GM12878 (cell line): Measurements from ENCODE around the gene HMGN5. TPM values are rescaled to one million over a fixed set of nuclear protein-coding genes. Genes with fewer than 3 reads are reported as not detected.

Experiments
- ATAC-seq: fragments of 200-7000 bp; cut with Tn5 transposase; 3 replicates; pipeline ENCODE4 v1.9.1; 2020; ENCODE audit warnings: mild to moderate bottlenecking, moderate library complexity
- BruUV-seq: library from RNA; stranded (reverse); fragments of 400-500 nt; replicated peaks from 2 replicates; lab custom pipeline; 2021; lab: Mats Ljungman, UMichigan
- CTCF ChIA-PET: fragments of 300-600 bp; sonication (Branson Sonifier 250); formaldehyde crosslinking; extraction: SDS; loops from one replicate; lab custom pipeline; 2021; ENCODE audit warnings: inconsistent platforms; lab: Yijun Ruan, JAX
- POLR2A ChIA-PET: fragments of 350-600 bp; formaldehyde crosslinking; extraction: SDS; loops from one replicate; lab custom pipeline; 2021; ENCODE audit warnings: inconsistent platforms; lab: Charles Lee
- RAD21 ChIA-PET: fragments of 300-600 bp; sonication (Branson Sonifier 250); formaldehyde crosslinking; loops from one replicate; lab custom pipeline; 2023; ENCODE audit warnings: antibody characterized with exemption; ENCODE audit not compliant: unreplicated experiment; lab: Charles Lee
- SMC1A ChIA-PET: fragments of 300-600 bp; sonication (Branson Sonifier 250); formaldehyde crosslinking; loops from one replicate; lab custom pipeline; 2023; ENCODE audit not compliant: unreplicated experiment, uncharacterized antibody; lab: Charles Lee
- DNase-seq: peaks from one replicate; pipeline ENCODE4 v3.0.0-alpha.2; 2011; ENCODE audit warnings: low read depth, low spot score
- FAIRE-seq: peaks from 3 replicates; lab custom pipeline; 2011; peaks lifted over from hg19 to GRCh38; lab: Jason Lieb, UNC
- H2AFZ ChIP-seq: 2 replicates; pipeline ENCODE4 v1.6.0; 2011; ENCODE audit warnings: low read depth, low read length, control low read depth; ENCODE audit not compliant: control insufficient read depth
- H3K27ac ChIP-seq: 2 replicates; pipeline ENCODE4 v1.5.1; 2011; ENCODE audit warnings: control low read depth; ENCODE audit not compliant: control insufficient read depth, insufficient read depth
- H3K27me3 ChIP-seq, 2 experiments: replicated peaks in 1 of 2; 2 replicates each; pipeline versions ENCODE4 v1.6.0 to v1.6.1; 2011; ENCODE audit warnings: low read length in 1 of 2; ENCODE audit not compliant: control insufficient read depth in 2 of 2, insufficient read depth in 2 of 2
- H3K36me3 ChIP-seq, 2 experiments: 2 replicates each; pipeline ENCODE4 v1.5.1; 2011; ENCODE audit warnings: low read length in 1 of 2; ENCODE audit not compliant: control insufficient read depth in 2 of 2, insufficient read depth in 2 of 2
- H3K4me1 ChIP-seq: 2 replicates; pipeline ENCODE4 v1.6.1; 2011; ENCODE audit warnings: mild to moderate bottlenecking, low read length, moderate library complexity, mixed read lengths; ENCODE audit not compliant: control insufficient read depth, insufficient read depth
- H3K4me2 ChIP-seq: 2 replicates; pipeline ENCODE4 v1.6.0; 2011; ENCODE audit warnings: control low read depth; ENCODE audit not compliant: control insufficient read depth, insufficient read depth
- H3K4me3 ChIP-seq: fragments of 200-600 bp; sonication (generic); 2 replicates; pipeline ENCODE4 v1.5.1; 2016
- H3K79me2 ChIP-seq: 2 replicates; pipeline ENCODE4 v1.6.0; 2011; ENCODE audit warnings: low read length; ENCODE audit not compliant: control insufficient read depth, insufficient read depth
- H3K9ac ChIP-seq: 2 replicates; pipeline ENCODE4 v1.8.0; 2011; ENCODE audit warnings: low read length, control low read depth, mixed read lengths; ENCODE audit not compliant: control insufficient read depth, insufficient read depth
- H3K9me3 ChIP-seq: replicated peaks from 3 replicates; pipeline ENCODE4 v1.5.1; 2011; ENCODE audit warnings: mild to moderate bottlenecking, low read length; ENCODE audit not compliant: control insufficient read depth, insufficient read depth
- H4K20me1 ChIP-seq: 2 replicates; pipeline ENCODE4 v1.6.0; 2011; ENCODE audit not compliant: control insufficient read depth, insufficient read depth
- BRCA1 ChIP-seq: IDR thresholded peaks from 2 replicates; pipeline ENCODE4 v1.6.1; 2011; ENCODE audit warnings: low read depth, low read length, improper control_type of control experiment
- CBX5 ChIP-seq: sonication (generic); IDR thresholded peaks from 2 replicates; pipeline ENCODE4 v1.6.1; 2016; ENCODE audit warnings: low read depth, moderate library complexity, mild to moderate bottlenecking, inconsistent platforms
- CHD1 ChIP-seq: IDR thresholded peaks from 2 replicates; pipeline ENCODE4 v1.6.1; 2012; ENCODE audit warnings: low read depth, low read length, improper control_type of control experiment
- E4F1 ChIP-seq: fragments of 450-650 bp; IDR thresholded peaks from 2 replicates; pipeline ENCODE4 v1.6.1; 2018; ENCODE audit warnings: borderline replicate concordance, mild to moderate bottlenecking; ENCODE audit not compliant: partially characterized antibody
- MAX ChIP-seq: IDR thresholded peaks from 2 replicates; pipeline ENCODE4 v1.6.1; 2012; ENCODE audit warnings: low read depth, low read length, improper control_type of control experiment
- NFIC ChIP-seq: IDR thresholded peaks from 2 replicates; pipeline ENCODE4 v1.6.1; 2012; ENCODE audit warnings: low read depth, mild to moderate bottlenecking, inconsistent platforms, low read length, moderate library complexity
- NR2F1 ChIP-seq: fragments of 450-650 bp; conservative IDR thresholded peaks from 2 replicates; pipeline ENCODE4 v1.6.1; 2017; ENCODE audit warnings: mild to moderate bottlenecking
- PAX5 ChIP-seq: IDR thresholded peaks from 2 replicates; pipeline ENCODE4 v1.6.1; 2011; ENCODE audit warnings: low read depth, low read length, borderline replicate concordance
- PKNOX1 ChIP-seq: fragments of 450-650 bp; IDR thresholded peaks from 2 replicates; pipeline ENCODE4 v1.6.1; 2016; ENCODE audit warnings: mild to moderate bottlenecking
- POLR2AphosphoS2 ChIP-seq: IDR thresholded peaks from 2 replicates; pipeline ENCODE4 v1.6.1; 2011; ENCODE audit warnings: low read depth, mild to moderate bottlenecking, low read length, improper control_type of control experiment, moderate library complexity
- POU2F2 ChIP-seq: IDR thresholded peaks from 3 replicates; pipeline ENCODE4 v1.6.1; 2011; ENCODE audit warnings: low read depth, mild to moderate bottlenecking, low read length, borderline replicate concordance
- SREBF1 ChIP-seq: IDR thresholded peaks from 2 replicates; pipeline ENCODE4 v1.6.1; 2012; ENCODE audit warnings: mild to moderate bottlenecking, low read length
- STAT1 ChIP-seq: fragments of 450-650 bp; conservative IDR thresholded peaks from 2 replicates; pipeline ENCODE4 v1.6.1; 2014; ENCODE audit warnings: antibody characterized with exemption, mild to moderate bottlenecking
- WRNIP1 ChIP-seq: IDR thresholded peaks from 2 replicates; pipeline ENCODE4 v1.6.1; 2011; ENCODE audit warnings: low read depth, low read length, improper control_type of control experiment, borderline replicate concordance
- YBX1 ChIP-seq: fragments of 450-650 bp; IDR thresholded peaks from 2 replicates; pipeline ENCODE4 v1.6.1; 2016; ENCODE audit warnings: antibody characterized with exemption
- ZNF622 ChIP-seq: fragments of 450-650 bp; IDR thresholded peaks from 2 replicates; pipeline ENCODE4 v1.6.1; 2017; ENCODE audit warnings: mild to moderate bottlenecking, inconsistent platforms
- ZNF687 ChIP-seq: fragments of 450-650 bp; IDR thresholded peaks from 2 replicates; pipeline ENCODE4 v1.6.1; 2017; ENCODE audit warnings: mild to moderate bottlenecking, moderate library complexity
- WGBS: methylation state at CpG from one replicate; pipeline ENCODE4 v1.1.6; 2016; ENCODE audit warnings: low lambda C conversion rate; ENCODE audit not compliant: insufficient replicate concordance, insufficient coverage; ENCODE audit errors: missing lambda C conversion rate; 5-methylcytosine and 5-hydroxymethylcytosine counted together
- in situ Hi-C: fragments of 300-500 bp; cut with MboI; formaldehyde crosslinking; loops from 9 replicates; pipeline ENCODE4 v1.14.3; 2018; ENCODE audit warnings: mixed read lengths
- intact Hi-C: fragments of 100-400 bp; cut with micrococcal nuclease; formaldehyde crosslinking; loops from one replicate; pipeline ENCODE4 v1.14.2; 2022; ENCODE audit not compliant: unreplicated experiment
- polyA plus RNA-seq, 11 experiments: library from polyadenylated mRNA; depleted of rRNA in 4 of 11; unstranded in 6 of 11; stranded (reverse) in 5 of 11; fragments of >200 nt; fragmentation: Nextera tagmentation in 4 of 11; fragmentation: Illumina TruSeq in 1 of 11; extraction: Ambion mirVana in 4 of 11; extraction: Trizol in 1 of 11; gene quantifications; 1 replicate in 1 of 11; 2 replicates in 10 of 11; pipeline versions ENCODE4 v1.2.1 to v1.2.3, GENCODE V29; 2011 to 2016; ENCODE audit warnings: inconsistent platforms in 2 of 11, missing spikeins in 2 of 11, low read depth in 1 of 11
- total RNA-seq, 4 experiments: library from RNA; depleted of rRNA in 3 of 4; stranded (reverse); fragments of >200 nt in 3 of 4; fragmentation: Illumina TruSeq in 1 of 4; extraction: Trizol in 1 of 4; gene quantifications; 2 replicates each; pipeline versions ENCODE4 v1.2.1 to v1.2.3, GENCODE V29; 2013 to 2021

HMGN5 gene
- total and polyA plus RNA-seq, 10 of the 15 experiments (the other 5 are each of a cell fraction or from before 2014, with no cell fraction given), result 3.5 to 93.6 (median 29.7) TPM

- no peak for ATAC-seq
- WGBS, result 57% methylated on average over 1 of the region's 1 CpG
- no peaks in the 10 kb centered on the region for H3K27me3 ChIP-seq
- FAIRE-seq, result no peak
- no TSS peak for BruUV-seq
- H2AFZ ChIP-seq, result no peak overlapping the region
- H3K9ac ChIP-seq, result no peak overlapping the region
- CTCF ChIA-PET, result no interaction called here
- H3K4me3 ChIP-seq, result no peak overlapping the region
- RAD21 ChIA-PET, result no interaction called here
- H3K9me3 ChIP-seq, result peaks cover 10% of the 10 kb centered on the region; the same call in 2 of the 3 replicates
- peaks cover 2 to 3% of the 10 kb centered on the region in 2 experiments; a peak in 3 of 4 replicates for H3K36me3 ChIP-seq
- POLR2A ChIA-PET, result no interaction called here
- intact Hi-C loops (no loop called here), in situ Hi-C loops (no loop called here)
- H3K4me2 ChIP-seq, result no peak overlapping the region
- SMC1A ChIA-PET, result interaction anchor here (0.8 kb wide), 1 partner anchor 27 kb away, joined by 3 read pairs; no protein-coding TSS in a partner anchor
- no peaks in the 10 kb centered on the region for H3K4me1 ChIP-seq
- no peak for DNase-seq
- no peaks in the 10 kb centered on the region; the same call in 1 of the 2 replicates for H3K79me2 ChIP-seq
- no peaks in the 10 kb centered on the region for H4K20me1 ChIP-seq
- no peak overlapping the region for H3K27ac ChIP-seq
- TF ChIP-seq SREBF1 (no peak), POU2F2 (no peak), MAX (no peak), POLR2AphosphoS2 (no peak), WRNIP1 (no peak), CHD1 (no peak), ZNF687 (no peak), PKNOX1 (no peak), STAT1 (no peak), ZNF622 (no peak), NR2F1 (no peak), YBX1 (no peak), CBX5 (no peak), PAX5 (no peak), E4F1 (no peak), BRCA1 (no peak), NFIC (no peak)
These were observed 35.8 kb upstream of the HMGN5 start for GRCh38 chrX:81237516-81237915.
